H1 (cell line): Measurements from ENCODE around the gene OR11H6. TPM values are rescaled to one million over a fixed set of nuclear protein-coding genes. Genes with fewer than 3 reads are reported as not detected.

Experiments
- CTCF ChIA-PET: fragments of 300-600 bp; sonication (Branson Sonifier 250); formaldehyde crosslinking; loops from one replicate; lab custom pipeline; 2021; ENCODE audit not compliant: partially characterized antibody; lab: Charles Lee
- POLR2A ChIA-PET: fragments of 300-600 bp; sonication (Branson Sonifier 250); formaldehyde crosslinking; loops from one replicate; lab custom pipeline; 2021; ENCODE audit warnings: inconsistent platforms; ENCODE audit not compliant: partially characterized antibody; lab: Charles Lee
- DNase-seq, 2 experiments: peaks; one replicate each; pipeline versions ENCODE4 v3.0.0 to v3.0.0-alpha.2; 2010 to 2022; ENCODE audit warnings: low spot score in 2 of 2, low read depth in 1 of 2, mixed read lengths in 1 of 2
- FAIRE-seq: peaks from 2 replicates; lab custom pipeline; 2011; peaks lifted over from hg19 to GRCh38; lab: Jason Lieb, UNC
- H2AFZ ChIP-seq: 2 replicates; pipeline ENCODE4 v1.8.1; 2012; ENCODE audit warnings: low read length, inconsistent platforms
- H2AK5ac ChIP-seq: 2 replicates; pipeline ENCODE4 v1.6.1; 2013; ENCODE audit warnings: low read depth, low read length
- H2BK120ac ChIP-seq: replicated peaks from 2 replicates; pipeline ENCODE3; 2013; ENCODE audit warnings: low read depth, low read length, inconsistent platforms
- H2BK12ac ChIP-seq: 2 replicates; pipeline ENCODE4 v1.6.1; 2013; ENCODE audit warnings: low read depth, low read length
- H2BK15ac ChIP-seq: 2 replicates; pipeline ENCODE4 v1.6.1; 2013; ENCODE audit warnings: low read length
- H2BK20ac ChIP-seq: 2 replicates; pipeline ENCODE4 v1.6.1; 2013; ENCODE audit warnings: low read length
- H2BK5ac ChIP-seq: 2 replicates; pipeline ENCODE4 v1.6.1; 2013; ENCODE audit warnings: low read depth, low read length
- H3K14ac ChIP-seq: 2 replicates; pipeline ENCODE4 v1.6.1; 2013; ENCODE audit warnings: inconsistent platforms; ENCODE audit not compliant: insufficient read length
- H3K18ac ChIP-seq: 2 replicates; pipeline ENCODE4 v1.6.1; 2013; ENCODE audit warnings: low read length; ENCODE audit errors: extremely low read depth
- H3K23ac ChIP-seq: 2 replicates; pipeline ENCODE4 v1.6.1; 2013; ENCODE audit warnings: inconsistent platforms; ENCODE audit not compliant: insufficient read length
- H3K23me2 ChIP-seq: 2 replicates; pipeline ENCODE4 v1.6.1; 2013; ENCODE audit warnings: low read depth, low read length
- H3K27ac ChIP-seq: 2 replicates; pipeline ENCODE4 v1.6.1; 2011; ENCODE audit warnings: low read depth, low read length, inconsistent platforms
- H3K27me3 ChIP-seq, 4 experiments: replicated peaks in 1 of 4; 1 replicate in 1 of 4; 2 replicates in 3 of 4; pipeline versions ENCODE4 v1.6.1 to v1.8.1; 2011 to 2013; ENCODE audit warnings: low read length in 3 of 4, mild to moderate bottlenecking in 3 of 4, inconsistent platforms in 2 of 4, mixed read lengths in 2 of 4, moderate library complexity in 1 of 4; ENCODE audit not compliant: control insufficient read depth in 3 of 4, insufficient read depth in 3 of 4; ENCODE audit errors: extremely low read depth in 1 of 4
- H3K36me3 ChIP-seq, 4 experiments: 2 replicates each; pipeline versions ENCODE4 v1.6.1 to v1.8.1; 2011 to 2013; ENCODE audit warnings: mild to moderate bottlenecking in 4 of 4, low read length in 3 of 4, moderate library complexity in 2 of 4, control low read depth in 1 of 4, inconsistent platforms in 1 of 4; ENCODE audit not compliant: insufficient read depth in 4 of 4, control insufficient read depth in 2 of 4
- H3K4ac ChIP-seq: replicated peaks from 2 replicates; pipeline ENCODE3; 2013; ENCODE audit warnings: low read length, low read depth, mixed read lengths, inconsistent platforms; ENCODE audit not compliant: insufficient read length
- H3K4me1 ChIP-seq, 4 experiments: replicated peaks in 1 of 4; 1 replicate in 1 of 4; 2 replicates in 3 of 4; pipeline versions ENCODE4 v1.6.1 to v1.8.1; 2011 to 2013; ENCODE audit warnings: low read length in 3 of 4, inconsistent platforms in 2 of 4, mixed read lengths in 1 of 4; ENCODE audit not compliant: insufficient read depth in 4 of 4, control insufficient read depth in 3 of 4
- H3K4me2 ChIP-seq, 2 experiments: 2 replicates each; pipeline versions ENCODE4 v1.6.1 to v1.8.1; 2011 to 2013; ENCODE audit warnings: low read depth in 2 of 2, low read length in 2 of 2, control low read depth in 1 of 2, inconsistent platforms in 1 of 2, mild to moderate bottlenecking in 1 of 2; ENCODE audit not compliant: insufficient read depth in 1 of 2
- H3K4me3 ChIP-seq, 4 experiments: fragments of 200-600, 300-600 bp in 1 of 4; sonication (generic), shearing (Covaris generic), sonication (Bioruptor Twin) in 1 of 4; 2 replicates each; pipeline versions ENCODE4 v1.5.1 to v1.8.1; 2011 to 2016; ENCODE audit warnings: low read length in 4 of 4, low read depth in 3 of 4, control low read depth in 2 of 4, inconsistent platforms in 2 of 4, mild to moderate bottlenecking in 2 of 4, mixed read lengths in 1 of 4, moderate library complexity in 1 of 4; ENCODE audit not compliant: insufficient read depth in 2 of 4; ENCODE audit errors: extremely low read depth in 1 of 4
- H3K56ac ChIP-seq: replicated peaks from 2 replicates; pipeline ENCODE3; 2013; ENCODE audit warnings: low read depth, mild to moderate bottlenecking, mixed read lengths, low read length, inconsistent platforms; ENCODE audit not compliant: insufficient read length
- H3K79me1 ChIP-seq: 2 replicates; pipeline ENCODE4 v1.6.1; 2013; ENCODE audit warnings: low read depth, low read length, control low read depth
- H3K79me2 ChIP-seq, 2 experiments: 2 replicates each; pipeline versions ENCODE4 v1.6.1 to v1.8.1; 2012 to 2013; ENCODE audit warnings: low read length in 2 of 2, mild to moderate bottlenecking in 2 of 2, inconsistent platforms in 1 of 2; ENCODE audit not compliant: insufficient read depth in 2 of 2, control insufficient read depth in 1 of 2
- H3K9ac ChIP-seq, 4 experiments: replicated peaks in 1 of 4; 1 replicate in 1 of 4; 2 replicates in 3 of 4; pipeline versions ENCODE4 v1.6.1 to v1.8.1; 2011 to 2013; ENCODE audit warnings: low read depth in 3 of 4, low read length in 3 of 4, control low read depth in 2 of 4, mild to moderate bottlenecking in 2 of 4, moderate library complexity in 2 of 4, inconsistent platforms in 1 of 4; ENCODE audit errors: extremely low read depth in 1 of 4
- H3K9me3 ChIP-seq, 2 experiments: 2 replicates each; pipeline versions ENCODE4 v1.6.1 to v1.8.1; 2012 to 2013; ENCODE audit warnings: mild to moderate bottlenecking in 2 of 2, moderate library complexity in 2 of 2, control low read depth in 1 of 2, inconsistent platforms in 1 of 2, low read depth in 1 of 2, low read length in 1 of 2, mixed read lengths in 1 of 2; ENCODE audit not compliant: insufficient read depth in 2 of 2
- H4K20me1 ChIP-seq, 2 experiments: replicated peaks in 1 of 2; 2 replicates each; pipeline versions ENCODE3 to v1.8.1; 2011 to 2013; ENCODE audit warnings: inconsistent platforms in 2 of 2, low read length in 2 of 2, mild to moderate bottlenecking in 1 of 2; ENCODE audit not compliant: insufficient read depth in 2 of 2, control insufficient read depth in 1 of 2
- H4K5ac ChIP-seq: 2 replicates; pipeline ENCODE4 v1.6.1; 2013; ENCODE audit warnings: low read length, low read depth, mixed read lengths, inconsistent platforms; ENCODE audit not compliant: insufficient read length
- H4K8ac ChIP-seq: 2 replicates; pipeline ENCODE4 v1.8.0; 2013; ENCODE audit warnings: mild to moderate bottlenecking, moderate library complexity, low read length, inconsistent platforms; ENCODE audit not compliant: insufficient read depth; ENCODE audit errors: extremely low read depth
- H4K91ac ChIP-seq: replicated peaks from 2 replicates; pipeline ENCODE3; 2013; ENCODE audit warnings: low read length, mixed read lengths, inconsistent platforms; ENCODE audit not compliant: insufficient read length
- CREB1 ChIP-seq: IDR thresholded peaks from 2 replicates; pipeline ENCODE4 v1.6.1; 2012; ENCODE audit warnings: inconsistent platforms
- EGR1 ChIP-seq: IDR thresholded peaks from 2 replicates; pipeline ENCODE4 v1.6.1; 2011; ENCODE audit warnings: low read depth, low read length, borderline replicate concordance
- JUN ChIP-seq: IDR thresholded peaks from 2 replicates; pipeline ENCODE4 v1.6.1; 2011; ENCODE audit warnings: low read depth, mild to moderate bottlenecking, improper control_type of control experiment, low read length
- KDM1A ChIP-seq: fragments of 200-600, 300-600 bp; sonication (generic); IDR thresholded peaks from 2 replicates; pipeline ENCODE4 v1.7.1; 2016; ENCODE audit warnings: mild to moderate bottlenecking, low read length, borderline replicate concordance
- NRF1 ChIP-seq: IDR thresholded peaks from 2 replicates; pipeline ENCODE4 v1.6.1; 2011; ENCODE audit warnings: mild to moderate bottlenecking, low read depth, low read length, improper control_type of control experiment
- RAD21 ChIP-seq, 2 experiments: IDR thresholded peaks in 1 of 2; conservative IDR thresholded peaks in 1 of 2; 2 replicates each; pipeline ENCODE4 v1.6.1; 2011; ENCODE audit warnings: low read depth in 2 of 2, low read length in 2 of 2, improper control_type of control experiment in 1 of 2, inconsistent platforms in 1 of 2, mild to moderate bottlenecking in 1 of 2, moderate library complexity in 1 of 2
- SIX5 ChIP-seq: IDR thresholded peaks from 2 replicates; pipeline ENCODE4 v1.6.1; 2011; ENCODE audit warnings: mild to moderate bottlenecking, low read depth, low read length
- WGBS, 2 experiments: shearing (Covaris generic) in 1 of 2; methylation state at CpG; one replicate each; pipeline versions ENCODE4 v1.1.6 to v1.1.7; 2013 to 2015; ENCODE audit warnings: low lambda C conversion rate in 2 of 2, mixed read lengths in 2 of 2, inconsistent platforms in 1 of 2, low coverage in 1 of 2, missing lambda C conversion rate in 1 of 2; ENCODE audit not compliant: insufficient replicate concordance in 2 of 2, insufficient coverage in 1 of 2, insufficient read length in 1 of 2; ENCODE audit errors: extremely low coverage in 1 of 2, missing lambda C conversion rate in 1 of 2; 5-methylcytosine and 5-hydroxymethylcytosine counted together
- polyA plus RNA-seq, 7 experiments: library from polyadenylated mRNA; depleted of rRNA in 3 of 7; stranded (reverse) in 5 of 7; unstranded in 2 of 7; fragments of >200 nt in 5 of 7; fragments of 200-250 nt in 2 of 7; gene quantifications; 1 replicate in 5 of 7; 2 replicates in 1 of 7; 4 replicates in 1 of 7; pipeline versions ENCODE4 v1.2.1 to v1.2.3, GENCODE V29; 2011 to 2013; ENCODE audit warnings: missing spikeins in 2 of 7, mixed read lengths in 2 of 7
- total RNA-seq: library from RNA; stranded (reverse); fragmentation: NEBNext Ultra II Directional; extraction: Animal tissue kit (Norgen Biotek cat#: 25700); gene quantifications from 2 replicates; pipeline ENCODE4 v1.2.1, GENCODE V29; 2021
- TF ChIP-seq, protein P1 (sequence below): IDR thresholded peaks from 2 replicates; pipeline ENCODE4 v1.6.1; 2012; ENCODE audit warnings: low read length, inconsistent platforms
- TF ChIP-seq, protein P2 (sequence below), 3 experiments: IDR thresholded peaks; 1 replicate in 2 of 3; 2 replicates in 1 of 3; pipeline versions ENCODE4 v1.5.1 to v1.6.1; 2011; ENCODE audit warnings: low read length in 3 of 3, mild to moderate bottlenecking in 3 of 3, inconsistent platforms in 2 of 3, low read depth in 1 of 3, moderate library complexity in 1 of 3; ENCODE audit not compliant: insufficient read depth in 1 of 3; ENCODE audit errors: control extremely low read depth in 1 of 3

OR11H6 gene
- total and polyA plus RNA-seq, 2 of the 8 experiments (the other 6 are each of a cell fraction or from before 2014, with no cell fraction given) = not detected

DNA sequence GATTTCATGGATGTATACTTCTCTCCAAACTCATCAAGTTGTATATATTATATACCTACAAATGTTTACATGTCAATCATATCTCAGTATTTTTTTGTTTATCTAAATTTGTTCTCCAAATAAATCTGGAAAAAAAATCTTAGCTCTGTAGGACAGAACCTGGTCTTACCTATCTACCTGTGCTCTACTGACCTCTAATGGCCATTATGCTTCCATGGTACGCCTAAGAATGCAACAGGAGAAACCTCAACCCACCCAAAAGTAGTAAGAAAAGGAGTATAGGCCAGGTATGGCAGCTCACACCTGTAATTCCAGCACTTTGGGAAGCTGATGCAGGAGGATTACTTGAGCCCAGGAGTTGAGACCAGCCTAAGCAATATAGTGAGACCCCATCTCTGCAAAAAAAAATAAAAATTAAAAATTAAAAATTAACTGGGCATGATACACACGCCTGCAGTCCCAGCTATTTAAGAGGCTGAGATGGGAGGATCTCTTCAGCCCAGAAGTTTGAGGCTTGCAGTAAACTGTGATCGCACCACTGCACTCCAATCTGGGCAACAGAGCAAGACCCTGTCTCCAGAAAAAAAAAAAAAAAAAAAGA is 24.2 kb downstream of the OR11H6 start:
- POLR2A ChIA-PET = interaction anchor here (1.2 kb wide), 1 partner anchor 30 kb away, joined by 3 read pairs; no protein-coding TSS in a partner anchor
- TF ChIP-seq, protein P1, sequence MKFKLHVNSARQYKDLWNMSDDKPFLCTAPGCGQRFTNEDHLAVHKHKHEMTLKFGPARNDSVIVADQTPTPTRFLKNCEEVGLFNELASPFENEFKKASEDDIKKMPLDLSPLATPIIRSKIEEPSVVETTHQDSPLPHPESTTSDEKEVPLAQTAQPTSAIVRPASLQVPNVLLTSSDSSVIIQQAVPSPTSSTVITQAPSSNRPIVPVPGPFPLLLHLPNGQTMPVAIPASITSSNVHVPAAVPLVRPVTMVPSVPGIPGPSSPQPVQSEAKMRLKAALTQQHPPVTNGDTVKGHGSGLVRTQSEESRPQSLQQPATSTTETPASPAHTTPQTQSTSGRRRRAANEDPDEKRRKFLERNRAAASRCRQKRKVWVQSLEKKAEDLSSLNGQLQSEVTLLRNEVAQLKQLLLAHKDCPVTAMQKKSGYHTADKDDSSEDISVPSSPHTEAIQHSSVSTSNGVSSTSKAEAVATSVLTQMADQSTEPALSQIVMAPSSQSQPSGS = no peak
- TF ChIP-seq, protein P2, sequence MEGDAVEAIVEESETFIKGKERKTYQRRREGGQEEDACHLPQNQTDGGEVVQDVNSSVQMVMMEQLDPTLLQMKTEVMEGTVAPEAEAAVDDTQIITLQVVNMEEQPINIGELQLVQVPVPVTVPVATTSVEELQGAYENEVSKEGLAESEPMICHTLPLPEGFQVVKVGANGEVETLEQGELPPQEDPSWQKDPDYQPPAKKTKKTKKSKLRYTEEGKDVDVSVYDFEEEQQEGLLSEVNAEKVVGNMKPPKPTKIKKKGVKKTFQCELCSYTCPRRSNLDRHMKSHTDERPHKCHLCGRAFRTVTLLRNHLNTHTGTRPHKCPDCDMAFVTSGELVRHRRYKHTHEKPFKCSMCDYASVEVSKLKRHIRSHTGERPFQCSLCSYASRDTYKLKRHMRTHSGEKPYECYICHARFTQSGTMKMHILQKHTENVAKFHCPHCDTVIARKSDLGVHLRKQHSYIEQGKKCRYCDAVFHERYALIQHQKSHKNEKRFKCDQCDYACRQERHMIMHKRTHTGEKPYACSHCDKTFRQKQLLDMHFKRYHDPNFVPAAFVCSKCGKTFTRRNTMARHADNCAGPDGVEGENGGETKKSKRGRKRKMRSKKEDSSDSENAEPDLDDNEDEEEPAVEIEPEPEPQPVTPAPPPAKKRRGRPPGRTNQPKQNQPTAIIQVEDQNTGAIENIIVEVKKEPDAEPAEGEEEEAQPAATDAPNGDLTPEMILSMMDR (IDR thresholded peaks at IDR 0.05; ENCODE audit: control extremely low read depth in 1 of 3, insufficient read depth in 1 of 3, low read depth in 1 of 3, low read length in 3 of 3) = peak in 2 of 3 experiments; percentile 13 to 50; a peak in 2 of 4 replicates
- TF ChIP-seq JUN = no peak
- TF ChIP-seq SIX5 = no peak
- peak; percentile 54 to 60 for TF ChIP-seq RAD21 (IDR thresholded peaks at IDR 0.05 in 1 of 2, conservative IDR thresholded peaks at IDR 0.05 in 1 of 2; ENCODE audit: low read depth in 2 of 2, low read length in 2 of 2)
- no peak for TF ChIP-seq KDM1A
- no peak for TF ChIP-seq EGR1
- no peak for TF ChIP-seq CREB1
- TF ChIP-seq NRF1 = no peak

More for the DNA sequence above, 24.2 kb downstream of the OR11H6 start:
- Histone ChIP-seq H3K23ac (no peak overlapping the region), H3K18ac (no peak overlapping the region), H3K79me1 (no peaks in the 10 kb centered on the region), H3K9me3 (peaks cover 42 to 43% of the 10 kb centered on the region in 2 experiments), H3K9ac (no peak overlapping the region), H3K27ac (no peak overlapping the region), H3K4me3 (no peak overlapping the region), H2BK5ac (no peak overlapping the region), H3K79me2 (no peaks in the 10 kb centered on the region), H3K36me3 (no peaks in the 10 kb centered on the region), H2BK12ac (no peak overlapping the region), H2AFZ (no peak overlapping the region), H3K4me2 (no peak overlapping the region), H3K27me3 (no peaks in the 10 kb centered on the region), H3K23me2 (no peaks in the 10 kb centered on the region), H2AK5ac (no peak overlapping the region), H3K14ac (no peak overlapping the region), H4K20me1 (no peaks in the 10 kb centered on the region), H4K91ac (no peak overlapping the region), H3K56ac (no peak overlapping the region), H2BK20ac (no peak overlapping the region), H4K8ac (no peak overlapping the region), H3K4ac (no peak overlapping the region), H3K4me1 (no peaks in the 10 kb centered on the region), H4K5ac (no peak overlapping the region), H2BK15ac (no peak overlapping the region), H2BK120ac (no peak overlapping the region)
- CTCF ChIA-PET = interaction anchor here (0.6 to 1.0 kb wide), 4 partner anchors 10 to 359 kb away, joined by 3 to 4 read pairs (median 3); no protein-coding TSS in a partner anchor
- FAIRE-seq = no peak
- DNase-seq = no peak
- WGBS, 2 experiments = 57% methylated on average over 3 of the region's 3 CpGs; no CpG with 5 or more reads in 1 of the 2 experiments
